Suprapubic skin (tissue), 4 donors: ENCODE measurements around the gene TAF10. TPM values are rescaled to one million over a fixed set of nuclear protein-coding genes. Genes with fewer than 3 reads are reported as not detected.

Experiments used
- DNase-seq, 2 donors: peaks; one replicate each; pipeline ENCODE4 v3.0.0-alpha.2; 2019; ENCODE audit warnings: low spot score in 2 of 2
- H3K27ac ChIP-seq: fragments of 200-600 bp; sonication (generic); one replicate; pipeline ENCODE4 v1.5.1; 2019
- H3K27me3 ChIP-seq: fragments of 200-600 bp; sonication (generic); one replicate; pipeline ENCODE4 v1.5.1; 2019
- H3K36me3 ChIP-seq: fragments of 200-600 bp; sonication (generic); one replicate; pipeline ENCODE4 v1.5.1; 2019
- H3K4me1 ChIP-seq: fragments of 200-600 bp; sonication (generic); one replicate; pipeline ENCODE4 v1.5.1; 2019
- H3K4me3 ChIP-seq: fragments of 200-600 bp; sonication (generic); one replicate; pipeline ENCODE4 v1.5.1; 2019; ENCODE audit warnings: mild to moderate bottlenecking
- H3K9me3 ChIP-seq: fragments of 200-600 bp; sonication (generic); one replicate; pipeline ENCODE4 v1.5.1; 2019
- CTCF ChIP-seq, 2 donors: fragments of 200-600 bp in 1 of 2; fragments of 450-650 bp in 1 of 2; sonication (generic) in 1 of 2; IDR thresholded peaks; one replicate each; pipeline ENCODE4 v1.5.1; 2016 to 2019; ENCODE audit warnings: antibody characterized with exemption in 2 of 2, mild to moderate bottlenecking in 1 of 2, moderate library complexity in 1 of 2
- EP300 ChIP-seq: sonication (generic); formaldehyde crosslinking; IDR thresholded peaks from one replicate; pipeline ENCODE4 v1.6.1; 2017; ENCODE audit warnings: antibody characterized with exemption
- POLR2A ChIP-seq, 2 donors: fragments of 450-650 bp; IDR thresholded peaks; one replicate each; pipeline ENCODE4 v1.6.1; 2017; ENCODE audit warnings: antibody characterized with exemption in 2 of 2, mild to moderate bottlenecking in 2 of 2, moderate library complexity in 2 of 2
- POLR2AphosphoS5 ChIP-seq, 3 donors: sonication (generic); formaldehyde crosslinking; IDR thresholded peaks; one replicate each; pipeline ENCODE4 v1.6.1; 2017; ENCODE audit warnings: antibody characterized with exemption in 3 of 3
- WGBS: methylation state at CpG from one replicate; pipeline ENCODE4 v1.1.5; 2018; 5-methylcytosine and 5-hydroxymethylcytosine counted together
- total RNA-seq, 4 donors: library from RNA; depleted of rRNA; stranded (reverse); fragments of >200 nt; gene quantifications; one replicate each; pipeline ENCODE4 v1.1.0, GENCODE V29; 2016

The TAF10 gene
- total RNA-seq, 4 donors from 2014 or later, result 24.1 to 54.5 (median 40.1) TPM

DNA sequence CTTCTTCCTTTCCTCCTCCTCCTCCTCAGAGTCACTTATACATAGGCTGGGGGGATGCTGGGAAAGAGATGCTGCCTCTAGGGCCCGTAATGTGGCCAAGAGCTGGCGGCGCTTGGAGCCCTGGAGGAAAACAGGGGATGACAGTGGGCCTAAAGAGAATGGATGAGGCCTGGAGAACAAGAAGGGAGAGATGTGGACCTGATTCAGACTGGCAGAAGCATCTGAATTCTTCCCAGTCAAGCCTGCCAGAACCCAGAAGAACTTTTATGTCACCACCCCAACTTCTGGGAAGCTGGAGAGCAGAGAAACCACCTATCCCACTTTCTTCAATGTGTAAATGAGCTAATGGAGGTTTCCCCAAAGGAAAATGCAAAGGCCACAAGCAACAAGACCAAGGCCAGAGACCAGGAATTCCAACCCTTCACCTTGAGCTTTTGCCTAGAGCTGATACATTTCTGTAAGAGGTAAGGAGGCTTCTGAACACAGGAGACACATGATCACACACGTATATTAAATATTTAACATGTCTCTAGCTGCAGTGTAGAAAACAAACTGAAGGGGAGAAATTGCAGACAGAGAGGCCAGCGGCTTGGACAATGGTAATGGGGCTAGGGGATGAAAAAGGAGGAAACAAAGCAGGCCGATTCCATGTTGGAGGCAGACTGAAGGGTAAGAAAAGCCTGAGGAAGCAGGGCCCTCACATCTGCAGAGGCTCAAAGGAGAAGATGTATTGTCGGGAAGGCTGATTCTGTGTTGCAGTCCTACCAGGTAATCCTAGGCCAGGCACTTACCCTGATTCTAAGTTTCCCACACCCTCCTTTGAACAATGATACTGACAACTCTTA is 9.7 kb downstream of the TAF10 start:
- 50% methylated on average over 7 of the region's 7 CpGs for WGBS
- DNase-seq, result no peak
- Histone ChIP-seq H3K9me3 (no peaks in the 10 kb centered on the region), H3K27me3 (no peaks in the 10 kb centered on the region), H3K4me3 (peak overlapping the region; percentile 54), H3K36me3 (peaks cover 33% of the 10 kb centered on the region), H3K27ac (no peak overlapping the region), H3K4me1 (peaks cover 48% of the 10 kb centered on the region)
- no peak for TF ChIP-seq POLR2AphosphoS5 (IDR thresholded peaks at IDR 0.05)
- TF ChIP-seq CTCF (IDR thresholded peaks at IDR 0.05), result no peak
- no peak for TF ChIP-seq POLR2A (IDR thresholded peaks at IDR 0.05)

DNA sequence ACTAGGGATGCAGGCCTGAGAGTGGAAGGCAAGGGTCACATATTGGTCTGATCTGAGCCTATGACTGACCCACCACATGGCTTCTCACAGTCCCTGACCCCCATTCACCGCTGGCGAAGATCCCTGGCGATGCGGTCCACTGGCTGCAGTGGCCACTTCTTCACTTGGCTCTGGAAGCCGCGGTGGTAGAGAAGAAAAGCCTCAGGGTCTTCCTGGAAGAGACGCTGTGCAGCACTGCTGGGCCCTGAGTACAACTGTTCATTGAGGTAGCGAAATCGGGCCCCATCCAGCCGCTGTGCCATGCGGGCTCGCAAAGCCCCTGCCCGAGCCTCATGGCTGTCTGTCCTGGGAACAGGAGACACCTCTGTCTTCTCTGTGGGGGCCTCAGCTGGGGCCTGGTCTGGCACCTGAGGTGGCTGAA is 11.0 kb downstream of the TAF10 start:
- 92% methylated on average over 13 of the region's 13 CpGs for WGBS
- no peaks in the 10 kb centered on the region for H3K9me3 ChIP-seq
- H3K27me3 ChIP-seq, result no peaks in the 10 kb centered on the region
- no peak for DNase-seq
- H3K36me3 ChIP-seq, result peaks cover 39% of the 10 kb centered on the region
- TF ChIP-seq POLR2A (IDR thresholded peaks at IDR 0.05) (no peak), CTCF (IDR thresholded peaks at IDR 0.05) (no peak), POLR2AphosphoS5 (IDR thresholded peaks at IDR 0.05) (no peak)
- H3K4me1 ChIP-seq, result peaks cover 35% of the 10 kb centered on the region
- no peak overlapping the region for H3K27ac ChIP-seq
- no peak overlapping the region for H3K4me3 ChIP-seq

DNA sequence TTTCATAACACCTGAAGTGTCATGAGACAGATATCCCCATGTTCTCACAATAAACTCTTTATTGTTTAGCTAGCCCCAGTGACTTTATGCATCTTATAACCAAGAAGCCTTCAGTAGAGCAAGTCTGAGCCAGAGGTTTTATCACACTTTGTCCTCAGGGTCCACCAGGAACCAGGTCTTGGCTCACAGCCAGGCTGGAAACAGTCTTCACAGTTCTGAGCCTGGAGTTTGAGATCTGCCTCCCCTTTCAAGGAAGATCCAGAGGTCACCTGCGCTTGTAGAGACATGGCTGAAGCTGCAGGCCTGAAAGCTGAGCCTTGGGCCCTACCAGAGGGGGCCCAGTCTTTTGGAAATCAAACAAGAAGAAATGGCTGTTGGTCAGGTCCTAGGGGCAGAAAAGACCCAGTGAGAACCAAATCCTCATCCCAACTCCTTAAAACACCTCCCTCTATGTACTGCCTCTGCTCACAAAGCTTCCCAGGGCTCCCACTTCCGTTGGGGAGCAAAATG is 12.1 kb downstream of the TAF10 start:
- H3K27me3 ChIP-seq, result no peaks in the 10 kb centered on the region
- 89% methylated on average over 2 of the region's 2 CpGs for WGBS
- H3K9me3 ChIP-seq, result no peaks in the 10 kb centered on the region
- DNase-seq, result no peak
- no peak overlapping the region for H3K4me3 ChIP-seq
- peaks cover 39% of the 10 kb centered on the region for H3K36me3 ChIP-seq
- TF ChIP-seq CTCF (IDR thresholded peaks at IDR 0.05) (no peak), POLR2A (IDR thresholded peaks at IDR 0.05) (no peak), EP300 (no peak), POLR2AphosphoS5 (IDR thresholded peaks at IDR 0.05) (no peak)
- no peak overlapping the region for H3K27ac ChIP-seq
- peaks cover 24% of the 10 kb centered on the region for H3K4me1 ChIP-seq

DNA sequence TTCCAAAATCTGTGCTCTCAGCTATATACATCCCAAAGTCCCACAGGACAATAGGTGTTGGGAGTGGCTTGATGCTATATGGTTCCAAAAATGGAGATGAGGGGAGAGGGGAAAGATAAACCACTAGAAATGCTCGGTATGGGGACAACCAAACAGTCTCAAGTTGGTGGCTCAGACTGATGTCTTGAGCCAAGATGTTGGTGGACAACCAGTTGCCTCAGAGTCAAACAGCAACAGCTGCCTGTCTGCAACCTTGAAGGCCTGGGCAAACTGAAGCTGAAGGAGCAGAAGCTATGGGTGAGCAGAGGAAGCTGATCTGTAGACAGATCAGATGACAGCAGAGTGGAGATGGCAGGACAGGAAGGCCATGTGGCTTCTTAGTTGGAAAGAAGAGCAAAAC is 12.6 kb downstream of the TAF10 start:
- no peaks in the 10 kb centered on the region for H3K9me3 ChIP-seq
- H3K4me1 ChIP-seq, result peaks cover 19% of the 10 kb centered on the region
- no peaks in the 10 kb centered on the region for H3K27me3 ChIP-seq
- peaks cover 41% of the 10 kb centered on the region for H3K36me3 ChIP-seq
- H3K27ac ChIP-seq, result no peak overlapping the region
- WGBS, result 100% methylated on average over 1 of the region's 1 CpG
- no peak for TF ChIP-seq CTCF (IDR thresholded peaks at IDR 0.05)
- TF ChIP-seq POLR2A (IDR thresholded peaks at IDR 0.05), result no peak
- TF ChIP-seq EP300, result no peak
- no peak for TF ChIP-seq POLR2AphosphoS5 (IDR thresholded peaks at IDR 0.05)
- no peak for DNase-seq
- no peak overlapping the region for H3K4me3 ChIP-seq

DNA sequence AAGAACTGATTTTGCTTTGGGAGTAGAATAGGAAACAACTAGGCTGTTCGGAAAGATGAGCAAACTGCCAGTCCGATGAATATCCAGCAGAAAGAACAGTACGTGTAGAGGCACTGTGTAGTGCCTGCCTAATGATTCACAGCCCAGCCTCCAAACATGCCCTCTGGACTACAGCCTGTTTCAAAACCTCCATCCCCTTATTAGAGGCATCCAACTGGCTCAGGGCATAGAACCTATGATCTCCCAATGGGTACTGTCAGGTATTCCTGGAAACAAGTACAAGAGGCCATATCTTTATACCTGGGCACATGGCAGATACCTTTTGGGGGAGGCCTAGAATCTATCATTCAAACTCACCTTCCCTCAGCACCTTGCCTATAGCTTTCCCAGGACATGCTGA is 13.5 kb downstream of the TAF10 start:
- Histone ChIP-seq H3K36me3 (peaks cover 47% of the 10 kb centered on the region), H3K27ac (no peak overlapping the region), H3K9me3 (no peaks in the 10 kb centered on the region), H3K4me1 (peaks cover 17% of the 10 kb centered on the region), H3K4me3 (no peak overlapping the region), H3K27me3 (no peaks in the 10 kb centered on the region)
- no peak for TF ChIP-seq CTCF (IDR thresholded peaks at IDR 0.05)
- no peak for TF ChIP-seq POLR2AphosphoS5 (IDR thresholded peaks at IDR 0.05)
- no peak for TF ChIP-seq POLR2A (IDR thresholded peaks at IDR 0.05)
- no peak for TF ChIP-seq EP300
- no peak for DNase-seq
- 79% methylated on average over 3 of the region's 3 CpGs for WGBS
